HG03432 (cell line): ENCODE measurements around the gene PSMD10.

Experiments used
- ATAC-seq: cut with Tn5 transposase; IDR thresholded peaks from one replicate; pipeline ENCODE4 v1.9.1; 2021; ENCODE audit warnings: mild to moderate bottlenecking, moderate library complexity; ENCODE audit not compliant: unreplicated experiment

PSMD10 gene

GRCh38 chrX:108091264-108091877, at the start of gene PSMD10, which contains the start of gene ATG4A:
Gene PSMD10, minus strand, starts transcription at chrX:108091542. Its CDS starts 22 bp downstream, at chrX:108091520.
Gene ATG4A, plus strand, starts transcription at chrX:108091778. Its CDS starts 49 bp downstream, at chrX:108091827.
- peak; percentile 97 for ATAC-seq

- ATAC-seq, result no peak
Observed at GRCh38 chrX:108138814-108139702, 47.7 kb upstream of the PSMD10 start.

- ATAC-seq, result no peak
Observed at GRCh38 chrX:108134724-108135123, 43.4 kb upstream of the PSMD10 start.

GRCh38 chrX:108132876-108133275, 41.5 kb upstream of the PSMD10 start:
- no peak for ATAC-seq

- no peak for ATAC-seq
Observed at GRCh38 chrX:108132034-108132433, 40.7 kb upstream of the PSMD10 start.

GRCh38 chrX:108131471-108131870, 40.1 kb upstream of the PSMD10 start:
- ATAC-seq, result no peak

GRCh38 chrX:108130889-108131288, 39.5 kb upstream of the PSMD10 start:
- ATAC-seq, result no peak

GRCh38 chrX:108127152-108127551, 35.8 kb upstream of the PSMD10 start:
- ATAC-seq, result no peak

- ATAC-seq, result no peak
Observed at GRCh38 chrX:108126661-108127060, 35.3 kb upstream of the PSMD10 start.

- ATAC-seq, result no peak
Observed at GRCh38 chrX:108123591-108124366, 32.4 kb upstream of the PSMD10 start.

- no peak for ATAC-seq
Observed at GRCh38 chrX:108122748-108123147, 31.4 kb upstream of the PSMD10 start.

- ATAC-seq, result no peak
Observed at GRCh38 chrX:108121291-108121690, 29.9 kb upstream of the PSMD10 start.

GRCh38 chrX:108117988-108118387, 26.6 kb upstream of the PSMD10 start:
- no peak for ATAC-seq

- ATAC-seq, result no peak
Observed at GRCh38 chrX:108114541-108114940, 23.2 kb upstream of the PSMD10 start.

GRCh38 chrX:108105473-108105872, 14.1 kb upstream of the PSMD10 start:
- ATAC-seq, result no peak

- no peak for ATAC-seq
Observed at GRCh38 chrX:108097380-108097779, 6.0 kb upstream of the PSMD10 start.

- ATAC-seq, result peak; percentile 50
Observed at GRCh38 chrX:108091878-108092291, 543 bp upstream of the PSMD10 start.

- ATAC-seq, result peak; percentile 1
Observed at GRCh38 chrX:108090491-108091263, 665 bp downstream of the PSMD10 start.

GRCh38 chrX:108088511-108088910, 2.8 kb downstream of the PSMD10 start:
- no peak for ATAC-seq

GRCh38 chrX:108087792-108088191, 3.5 kb downstream of the PSMD10 start:
- ATAC-seq, result no peak

- ATAC-seq, result no peak
Observed at GRCh38 chrX:108081110-108081509, 10.2 kb downstream of the PSMD10 start.
